ENCODE measurements around the gene S100A7A. TPM values are rescaled to one million over a fixed set of nuclear protein-coding genes. Genes with fewer than 3 reads are reported as not detected.

S100A7A gene
- total and polyA plus RNA-seq, 2 of the 8 experiments (the other 6 are each of a cell fraction or from before 2014, with no cell fraction given): not detected

DNA sequence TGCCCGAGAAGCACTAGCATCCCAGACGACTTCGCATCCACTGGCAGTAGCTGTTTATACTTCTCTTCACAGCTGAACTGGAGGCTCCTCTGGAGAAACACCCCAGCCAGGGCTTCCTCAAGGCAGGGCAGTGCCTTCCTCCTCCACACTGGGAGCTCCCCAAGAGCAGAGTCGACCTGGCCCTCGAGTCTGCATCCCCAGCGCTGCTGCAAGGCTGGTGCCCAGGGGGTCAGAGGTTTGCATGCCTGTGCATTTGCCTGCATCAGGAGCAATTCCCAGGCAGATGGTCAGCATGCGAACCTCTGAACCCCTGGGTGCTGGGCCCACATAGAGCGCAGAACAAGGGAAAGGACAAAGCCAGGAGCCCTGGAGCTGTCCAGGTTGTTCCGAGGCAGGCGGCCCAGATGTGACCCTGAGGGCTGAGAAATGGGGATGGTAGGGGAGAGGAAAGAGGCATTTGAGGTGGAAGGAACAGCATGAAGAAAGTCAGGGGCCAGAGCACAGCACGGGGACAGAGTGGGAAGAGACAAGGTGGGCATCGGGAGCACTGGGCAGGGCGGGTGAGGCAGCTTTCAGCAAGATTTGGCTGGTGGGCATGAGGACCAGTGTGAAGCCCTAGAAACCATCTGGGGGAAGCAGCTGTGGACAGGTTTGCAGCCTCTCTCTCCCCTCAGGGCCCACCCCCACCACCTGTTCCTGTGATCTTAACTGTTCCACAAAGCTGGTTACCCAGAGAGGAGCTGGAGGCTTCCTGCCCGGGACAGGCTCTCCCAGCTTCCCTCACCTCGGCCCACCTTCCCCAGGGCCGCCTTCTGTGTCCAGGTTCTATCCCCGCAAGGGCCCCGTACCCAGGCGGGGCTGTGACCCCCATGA is 19.0 kb upstream of the S100A7A start:
- 89% methylated on average over 19 of the region's 19 CpGs; no CpG with 5 or more reads in 1 of the 2 experiments for WGBS, 2 experiments (ENCODE audit: extremely low coverage in 1 of 2, insufficient coverage in 1 of 2, insufficient read length in 1 of 2, insufficient replicate concordance in 2 of 2, low coverage in 1 of 2, low lambda C conversion rate in 2 of 2, missing lambda C conversion rate in 1 of 2)
- no peaks in the 10 kb centered on the region for H3K23me2 ChIP-seq (ENCODE audit: low read depth, low read length)
- TF ChIP-seq JUND (IDR thresholded peaks at IDR 0.05; ENCODE audit: low read length) (no peak), EZH2 (IDR thresholded peaks at IDR 0.05; ENCODE audit: low read depth, low read length, severe bottlenecking) (no peak), NRF1 (IDR thresholded peaks at IDR 0.05; ENCODE audit: low read depth, low read length) (no peak), HDAC2 (IDR thresholded peaks at IDR 0.05; ENCODE audit: borderline replicate concordance in 1 of 2, low read depth in 2 of 2, low read length in 2 of 2) (no peak), SAP30 (IDR thresholded peaks at IDR 0.05; ENCODE audit: insufficient read depth, insufficient replicate concordance, low read length) (no peak), CBX5 (IDR thresholded peaks at IDR 0.05; ENCODE audit: low read depth, low read length) (no peak), SRF (IDR thresholded peaks at IDR 0.05; ENCODE audit: low read depth, low read length) (no peak), POLR2AphosphoS5 (IDR thresholded peaks at IDR 0.05; ENCODE audit: low read depth, low read length) (no peak), SIX5 (IDR thresholded peaks at IDR 0.05; ENCODE audit: low read depth, low read length) (no peak)
- TF ChIP-seq, protein P1, sequence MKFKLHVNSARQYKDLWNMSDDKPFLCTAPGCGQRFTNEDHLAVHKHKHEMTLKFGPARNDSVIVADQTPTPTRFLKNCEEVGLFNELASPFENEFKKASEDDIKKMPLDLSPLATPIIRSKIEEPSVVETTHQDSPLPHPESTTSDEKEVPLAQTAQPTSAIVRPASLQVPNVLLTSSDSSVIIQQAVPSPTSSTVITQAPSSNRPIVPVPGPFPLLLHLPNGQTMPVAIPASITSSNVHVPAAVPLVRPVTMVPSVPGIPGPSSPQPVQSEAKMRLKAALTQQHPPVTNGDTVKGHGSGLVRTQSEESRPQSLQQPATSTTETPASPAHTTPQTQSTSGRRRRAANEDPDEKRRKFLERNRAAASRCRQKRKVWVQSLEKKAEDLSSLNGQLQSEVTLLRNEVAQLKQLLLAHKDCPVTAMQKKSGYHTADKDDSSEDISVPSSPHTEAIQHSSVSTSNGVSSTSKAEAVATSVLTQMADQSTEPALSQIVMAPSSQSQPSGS (IDR thresholded peaks at IDR 0.05; ENCODE audit: low read length): no peak

More for the DNA sequence above, 19.0 kb upstream of the S100A7A start:
- Histone ChIP-seq H3K79me2 (ENCODE audit: control insufficient read depth in 1 of 2, insufficient read depth in 2 of 2, low read length in 2 of 2) (no peaks in the 10 kb centered on the region), H3K36me3 (ENCODE audit: control insufficient read depth in 2 of 4, insufficient read depth in 4 of 4, low read length in 3 of 4) (no peaks in the 10 kb centered on the region), H3K9me3 (ENCODE audit: insufficient read depth in 2 of 2, low read depth in 1 of 2, low read length in 1 of 2) (no peaks in the 10 kb centered on the region), H2BK5ac (ENCODE audit: low read depth, low read length) (no peak overlapping the region), H2BK12ac (ENCODE audit: low read depth, low read length) (no peak overlapping the region), H3K23ac (ENCODE audit: insufficient read length) (no peak overlapping the region), H3K79me1 (ENCODE audit: low read depth, low read length) (no peaks in the 10 kb centered on the region), H4K91ac (replicated peaks; ENCODE audit: insufficient read length, low read length) (no peak overlapping the region), H3K14ac (ENCODE audit: insufficient read length) (no peak overlapping the region), H3K27ac (ENCODE audit: low read depth, low read length) (no peak overlapping the region), H3K56ac (replicated peaks; ENCODE audit: insufficient read length, low read depth, low read length) (no peak overlapping the region), H2BK15ac (ENCODE audit: low read length) (no peak overlapping the region), H3K4ac (replicated peaks; ENCODE audit: insufficient read length, low read depth, low read length) (no peak overlapping the region), H3K18ac (ENCODE audit: extremely low read depth, low read length) (no peak overlapping the region), H3K4me1 (replicated peaks in 1 of 4; ENCODE audit: control insufficient read depth in 3 of 4, insufficient read depth in 4 of 4, low read length in 3 of 4) (no peaks in the 10 kb centered on the region), H4K8ac (ENCODE audit: extremely low read depth, insufficient read depth, low read length) (no peak overlapping the region; the same call in 1 of the 2 replicates), H2AK5ac (ENCODE audit: low read depth, low read length) (no peak overlapping the region), H3K4me2 (ENCODE audit: insufficient read depth in 1 of 2, low read depth in 2 of 2, low read length in 2 of 2) (no peak overlapping the region), H4K5ac (ENCODE audit: insufficient read length, low read depth, low read length) (no peak overlapping the region), H2AFZ (ENCODE audit: low read length) (no peak overlapping the region), H3K27me3 (replicated peaks in 1 of 4; ENCODE audit: control insufficient read depth in 3 of 4, extremely low read depth in 1 of 4, insufficient read depth in 3 of 4, low read length in 3 of 4) (no peaks in the 10 kb centered on the region), H2BK20ac (ENCODE audit: low read length) (no peak overlapping the region), H3K4me3 (ENCODE audit: extremely low read depth in 1 of 4, insufficient read depth in 2 of 4, low read depth in 3 of 4, low read length in 4 of 4) (no peak overlapping the region), H2BK120ac (replicated peaks; ENCODE audit: low read depth, low read length) (no peak overlapping the region), H3K9ac (replicated peaks in 1 of 4; ENCODE audit: extremely low read depth in 1 of 4, low read depth in 3 of 4, low read length in 3 of 4) (no peak overlapping the region), H4K20me1 (replicated peaks in 1 of 2; ENCODE audit: control insufficient read depth in 1 of 2, insufficient read depth in 2 of 2, low read length in 2 of 2) (no peaks in the 10 kb centered on the region)
- DNase-seq (ENCODE audit: low read depth in 1 of 2, low spot score in 2 of 2): peak in 1 of 2 experiments; percentile 28
- no peak for FAIRE-seq
- POLR2A ChIA-PET (ENCODE audit: partially characterized antibody): no interaction called here
- CTCF ChIA-PET (ENCODE audit: partially characterized antibody): interaction anchor here (0.8 to 6.4 kb wide), 6 partner anchors 11 to 136 kb away, joined by 3 to 63 read pairs (median 4); partner anchors contain the start of genes PGLYRP4 and S100A9
